Kasumi-1 (cell line): Measurements from ENCODE around the gene ARID1B.

ENCODE experiments used
- DNase-seq, 2 experiments: peaks; one replicate each; lab custom pipeline; 2025; lab: John Stamatoyannopoulos, UW

ARID1B gene

DNA sequence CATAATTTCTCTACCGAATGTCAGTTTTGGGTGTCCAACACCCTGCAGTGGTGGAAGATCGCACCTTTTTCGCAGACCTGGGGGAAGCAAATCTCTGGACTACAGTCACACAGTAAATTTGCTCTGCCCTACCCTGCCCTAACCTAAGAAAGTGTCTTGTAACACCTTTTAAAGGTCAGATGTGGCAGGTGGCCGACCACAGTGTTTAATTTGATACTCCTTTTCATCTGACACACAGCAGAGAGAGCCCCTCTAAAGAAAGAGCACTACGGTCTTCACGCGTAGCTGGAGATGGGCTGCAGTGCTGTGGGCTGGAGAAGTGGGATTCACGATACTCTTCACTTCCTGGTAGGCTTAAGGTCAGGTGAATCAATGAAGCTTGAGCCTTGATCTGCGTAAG lies 436.2 kb downstream of the ARID1B start:
- no peak for DNase-seq

DNA sequence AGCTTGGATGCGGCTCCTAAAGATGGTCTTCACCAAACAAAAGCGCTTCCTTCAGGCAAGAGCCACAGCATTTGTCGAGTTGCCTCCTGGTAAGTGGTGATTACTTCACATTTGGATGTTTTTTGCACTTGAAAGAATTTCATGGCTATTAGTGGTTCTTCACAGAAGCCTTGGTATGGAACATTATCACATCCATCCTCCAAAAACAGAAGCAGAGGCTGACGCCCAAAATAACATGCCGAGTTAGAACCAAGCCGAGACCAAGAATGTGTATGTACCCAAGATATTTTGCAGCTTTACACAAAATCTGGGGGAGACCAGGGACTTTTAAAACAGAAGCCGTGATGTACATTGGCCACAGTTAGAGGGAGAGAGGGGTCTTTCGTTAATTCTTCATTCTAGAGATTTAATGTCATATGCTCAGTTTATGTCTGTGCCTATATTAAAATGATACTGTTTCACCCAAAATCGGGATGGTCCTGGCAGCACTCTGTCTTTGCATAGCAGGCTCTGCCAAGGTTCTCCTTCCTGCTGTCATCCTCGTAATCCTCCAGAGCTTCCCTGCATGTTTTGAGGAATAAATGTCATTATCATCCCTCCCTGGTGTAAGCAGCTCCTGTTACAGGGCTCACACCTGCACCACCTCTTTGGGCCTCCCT lies 436.9 kb downstream of the ARID1B start:
- DNase-seq = no peak

- no peak for DNase-seq
Measured at GRCh38 chr6:157215717-157216116, 438.5 kb downstream of the ARID1B start.

- no peak for DNase-seq
Measured at GRCh38 chr6:157216570-157216969, 439.4 kb downstream of the ARID1B start.

DNA sequence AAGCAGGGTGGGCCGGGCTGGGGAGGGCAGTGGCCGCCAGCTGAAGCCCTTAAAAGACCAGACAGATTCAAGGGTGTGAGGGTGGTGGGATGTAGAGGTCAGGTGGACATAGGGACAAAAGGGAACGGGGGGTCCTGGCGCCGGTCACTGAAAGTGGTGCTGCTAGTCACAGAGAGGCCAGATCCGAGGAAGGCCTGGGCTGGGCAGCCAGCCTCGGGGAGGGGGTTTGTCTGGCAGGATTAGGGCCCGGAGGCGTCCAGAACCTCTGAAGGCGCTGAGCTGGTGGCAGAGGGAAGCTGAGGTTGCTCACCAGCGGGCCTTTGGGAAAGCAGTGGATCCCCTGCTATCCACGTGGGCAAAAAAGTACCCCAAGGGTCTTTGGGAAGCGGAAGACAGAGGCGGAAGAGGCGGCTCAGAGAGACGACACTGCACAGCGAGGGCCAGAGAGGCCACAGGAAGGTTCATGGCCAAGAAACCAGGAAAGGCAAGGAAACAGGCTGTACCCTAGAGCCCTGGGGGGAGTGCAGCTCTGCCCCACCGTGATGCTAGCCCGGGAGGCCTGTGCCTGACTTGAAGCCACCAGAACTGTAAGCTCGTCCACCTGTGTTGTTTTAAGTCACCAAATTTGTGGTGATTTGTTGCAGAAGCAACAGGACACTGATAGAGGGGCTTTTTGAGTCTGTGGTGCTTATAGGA lies 440.2 kb downstream of the ARID1B start:
- no peak for DNase-seq

- no peak for DNase-seq
Measured at GRCh38 chr6:157217894-157218370, 440.8 kb downstream of the ARID1B start.

- no peak for DNase-seq
Measured at GRCh38 chr6:157218371-157219198, 441.4 kb downstream of the ARID1B start.

DNA sequence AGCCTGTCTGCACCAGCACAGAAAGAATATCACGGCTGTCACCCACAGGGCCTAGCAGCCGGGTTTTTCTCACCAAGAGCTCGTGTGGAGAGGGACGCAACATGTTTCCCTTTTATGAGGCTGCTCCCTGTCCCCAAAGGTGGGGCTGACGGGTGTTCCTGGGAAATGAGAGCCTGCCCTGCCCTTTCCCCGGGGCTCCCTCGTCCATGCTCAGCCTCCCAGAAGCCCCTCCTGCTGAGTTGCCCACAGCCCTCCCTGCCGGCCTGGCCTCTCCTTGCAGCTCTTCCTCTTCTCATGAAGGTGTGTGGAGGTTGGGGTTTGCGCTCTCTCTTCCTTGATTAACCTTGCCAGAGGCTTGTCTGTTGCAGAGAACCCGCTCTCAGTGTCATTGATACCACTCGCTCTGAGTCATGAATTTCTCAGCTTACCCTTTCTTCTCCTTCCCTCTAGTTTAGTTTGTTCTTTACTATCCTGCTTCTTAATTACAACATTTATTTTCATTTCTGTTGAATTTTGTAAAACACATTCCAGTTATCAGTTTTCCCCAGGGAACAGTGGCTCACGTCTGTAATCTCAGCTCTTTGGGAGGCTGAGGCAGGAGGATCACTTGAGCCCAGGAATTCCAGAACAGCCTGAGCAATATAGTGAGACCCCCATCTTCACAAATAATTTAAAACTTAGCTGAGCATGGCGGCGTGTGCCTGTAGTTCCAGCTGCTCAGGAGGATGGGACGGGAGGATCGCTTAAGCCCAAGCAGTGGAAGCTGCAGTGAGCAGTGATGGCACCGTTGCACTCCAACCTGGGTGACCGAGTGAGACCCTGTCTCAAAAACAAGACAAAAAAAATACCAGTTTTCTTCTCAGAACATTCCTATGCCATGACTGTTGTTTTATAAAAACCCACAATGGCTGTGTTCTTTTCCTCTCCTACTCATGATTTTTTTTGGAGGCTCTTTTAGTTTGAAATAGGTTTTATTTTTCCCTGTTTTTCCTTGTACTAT lies 442.3 kb downstream of the ARID1B start:
- DNase-seq = no peak

- no peak for DNase-seq
Measured at GRCh38 chr6:157220485-157220884, 443.3 kb downstream of the ARID1B start.

DNA sequence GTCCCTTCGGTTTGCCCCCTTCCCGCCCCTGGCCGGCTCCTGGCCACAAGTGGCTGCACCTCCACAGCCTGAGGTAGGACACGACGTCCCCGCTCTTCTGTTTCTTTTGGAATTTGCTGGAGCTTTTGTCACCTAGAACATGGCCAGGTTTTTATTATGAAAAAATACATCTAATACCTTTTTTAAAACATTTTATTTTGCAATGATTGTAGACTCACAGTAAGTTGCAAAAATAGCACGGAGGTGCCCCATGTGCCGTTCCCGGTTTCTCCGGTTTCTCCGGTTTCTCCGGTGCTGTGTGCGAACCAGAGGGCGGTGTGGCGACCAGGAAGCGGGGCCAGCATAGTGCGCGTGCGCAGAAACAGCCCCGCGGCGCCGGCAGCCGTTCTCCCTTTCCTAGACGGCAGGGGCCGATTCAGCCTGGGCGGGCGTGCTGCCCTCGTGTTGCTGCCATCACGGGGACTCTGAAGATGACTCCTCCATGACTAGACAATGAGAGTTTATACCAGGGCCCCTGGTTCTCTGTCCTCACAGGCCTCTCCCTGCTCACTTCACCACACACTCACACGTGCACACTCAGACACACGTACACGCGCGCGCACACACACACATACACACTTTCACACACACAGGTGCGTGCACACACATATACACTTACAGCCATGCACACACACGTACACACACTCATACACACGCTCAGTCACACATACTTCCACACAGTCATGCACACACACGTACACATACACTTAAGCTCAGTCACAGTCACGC lies 444.1 kb downstream of the ARID1B start:
- DNase-seq = peak; percentile 73 to 76

DNA sequence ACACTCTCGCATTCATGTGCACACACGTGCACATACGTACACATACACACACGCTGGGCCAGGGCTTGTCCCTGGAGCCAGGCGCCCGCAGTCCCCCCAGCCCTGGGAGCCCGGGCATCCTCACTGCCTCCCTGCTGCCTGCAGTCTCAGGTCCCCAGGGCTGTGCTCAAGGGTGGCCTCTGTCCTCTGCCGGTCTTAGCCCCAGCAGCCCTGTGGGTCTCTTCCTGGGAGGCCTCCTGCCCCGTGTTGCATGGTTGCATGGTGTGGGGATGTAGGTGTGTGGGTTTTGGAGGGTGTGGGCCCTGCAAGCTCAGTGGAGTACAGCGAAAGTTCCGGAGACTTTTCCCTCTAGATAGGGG lies 444.6 kb downstream of the ARID1B start:
- no peak for DNase-seq

DNA sequence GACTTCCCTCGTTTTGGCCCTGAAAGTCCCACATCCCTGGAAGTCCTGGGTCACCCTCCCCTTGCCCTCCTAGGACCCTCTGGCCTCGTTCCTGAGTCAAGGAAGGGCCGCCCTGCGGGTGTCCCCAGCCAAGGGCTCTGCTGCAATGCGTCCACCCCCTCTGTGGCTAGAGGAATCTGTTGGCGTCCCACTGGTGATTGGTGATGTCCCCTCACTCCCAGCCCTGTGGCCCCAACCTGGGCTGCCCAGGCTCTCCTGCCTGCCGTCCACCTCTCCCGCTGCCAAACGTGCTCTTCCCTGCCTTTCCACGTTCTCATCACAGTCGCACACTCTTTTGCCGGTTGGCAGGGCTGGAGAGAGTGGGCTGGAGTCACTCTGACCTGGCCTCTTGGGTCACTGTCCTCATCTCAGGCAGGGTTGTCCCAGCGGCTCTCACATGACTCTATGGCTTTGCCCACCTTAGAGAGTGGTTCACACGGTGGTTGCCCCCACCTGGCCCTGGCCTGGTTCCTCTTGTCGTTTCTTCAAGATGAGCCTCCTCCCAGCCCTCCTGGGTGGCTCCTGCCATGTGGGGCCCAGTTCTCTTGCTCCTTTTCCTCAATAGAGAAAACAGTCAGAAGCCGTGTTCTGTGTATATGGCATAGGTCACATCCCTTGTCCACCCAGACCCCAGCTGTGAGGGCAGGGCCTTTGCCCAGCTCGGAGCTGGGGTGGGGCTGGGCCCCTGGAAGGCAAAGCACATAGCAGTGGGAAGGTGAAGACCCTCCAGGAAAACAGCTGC lies 445.2 kb downstream of the ARID1B start:
- DNase-seq = peak in 1 of 2 experiments; percentile 66

DNA sequence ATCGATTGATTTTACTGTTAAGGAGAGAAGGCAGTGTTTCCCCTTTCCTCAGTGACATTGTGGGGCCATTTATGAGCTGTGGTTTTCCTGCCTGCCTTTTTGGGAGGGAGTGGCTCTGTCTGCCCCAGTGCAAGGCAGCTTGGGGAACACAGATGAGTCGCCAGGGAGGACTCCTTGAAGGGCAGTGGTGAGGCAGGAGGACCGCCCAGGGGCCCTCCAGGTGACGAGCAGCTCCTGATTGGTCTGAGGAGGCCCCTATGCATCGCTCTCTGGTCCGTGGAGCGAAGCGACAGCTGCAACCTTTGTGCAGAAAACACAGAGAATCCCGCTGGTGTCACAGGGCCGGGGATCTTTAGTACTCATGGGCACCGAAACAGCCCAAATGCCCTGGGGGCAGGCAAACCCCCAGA lies 445.8 kb downstream of the ARID1B start:
- peak; percentile 76 to 79 for DNase-seq

DNA sequence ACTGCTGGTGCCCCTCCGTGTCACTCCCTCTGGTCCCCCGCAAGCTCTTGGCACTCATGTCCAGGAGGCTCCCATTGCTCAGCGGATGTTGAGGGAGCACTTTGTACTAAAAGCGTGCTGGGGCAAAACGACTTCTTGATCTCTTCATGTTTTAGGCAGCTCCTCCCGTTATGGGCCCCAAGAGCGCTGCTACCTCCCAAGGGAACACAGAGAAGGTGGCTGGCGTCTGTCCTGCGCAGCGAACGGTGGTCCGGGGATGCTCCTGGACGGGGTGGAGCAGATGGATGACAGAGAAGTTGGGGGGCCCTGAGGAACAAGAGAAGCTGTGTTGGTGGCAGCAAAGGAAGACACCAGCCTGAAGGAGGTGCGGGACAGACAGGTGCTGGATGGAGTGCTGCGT lies 446.3 kb downstream of the ARID1B start:
- DNase-seq = no peak

DNA sequence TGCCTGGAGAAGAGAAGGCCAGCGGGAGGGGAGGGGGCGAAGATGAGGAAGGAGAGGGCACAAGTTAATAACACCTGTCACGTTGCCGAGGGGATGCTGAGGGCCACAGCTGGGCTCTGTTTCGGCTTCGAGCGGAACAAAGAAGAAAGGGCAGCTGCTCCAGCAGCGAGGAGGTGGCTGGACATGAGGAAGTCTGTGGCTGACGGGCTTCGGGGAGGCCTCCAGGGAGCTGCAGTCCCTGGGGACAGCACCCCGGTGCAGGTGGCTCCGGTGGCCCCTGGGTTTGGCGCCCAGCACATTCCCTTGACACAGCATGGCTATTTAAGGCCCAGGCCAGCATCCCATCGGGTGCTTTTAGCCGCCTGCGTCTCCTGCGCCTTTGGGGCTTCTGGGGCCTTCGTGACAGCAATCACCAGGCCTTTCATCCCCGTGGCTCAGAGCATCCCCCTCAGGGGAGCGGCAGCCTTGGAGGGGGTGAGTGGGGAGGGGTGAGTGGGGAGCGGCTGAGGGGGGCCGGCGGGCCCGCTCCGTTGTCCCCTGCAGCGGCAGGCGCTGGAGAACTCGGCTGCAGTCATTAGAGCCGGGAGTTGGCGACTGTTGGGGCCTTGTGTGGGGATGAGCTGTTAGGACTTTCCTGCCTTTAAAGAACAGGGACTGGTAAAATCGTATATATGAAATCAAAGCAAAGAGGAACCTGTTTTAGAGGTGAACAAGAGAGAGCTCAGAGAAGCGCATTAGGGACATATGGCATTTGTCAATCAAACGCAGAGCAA lies 447.2 kb downstream of the ARID1B start:
- DNase-seq = no peak

DNA sequence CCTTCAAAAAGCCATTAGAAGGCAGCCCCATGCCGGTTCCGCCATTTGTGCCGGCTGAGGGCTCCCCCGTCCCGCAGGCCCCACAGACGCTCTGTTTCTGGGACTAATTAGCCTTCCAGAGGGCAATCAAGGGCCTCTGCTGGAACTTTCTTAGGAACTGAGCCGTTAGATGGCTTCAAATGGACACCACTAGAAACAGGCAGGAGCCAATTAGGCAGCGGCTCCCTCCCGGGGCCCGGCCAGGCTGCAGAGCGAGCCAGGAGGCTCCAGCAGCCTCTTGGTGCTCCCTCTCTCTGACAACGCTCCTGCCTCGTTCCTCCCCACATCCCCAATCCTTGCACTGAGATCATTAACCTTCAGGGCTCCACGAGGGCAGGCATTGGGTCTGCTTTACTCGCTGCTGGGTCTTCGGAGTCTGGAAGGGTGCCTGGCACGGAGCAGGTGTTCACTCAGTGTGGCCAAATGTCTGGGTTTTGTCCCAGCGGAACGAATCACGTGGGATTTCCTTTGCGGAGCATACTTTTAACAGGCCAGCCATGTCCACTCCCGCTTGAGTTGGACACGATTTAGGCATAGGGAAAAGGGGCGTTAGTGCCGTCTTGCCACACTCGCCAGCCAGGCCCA lies 447.9 kb downstream of the ARID1B start:
- DNase-seq = no peak

DNA sequence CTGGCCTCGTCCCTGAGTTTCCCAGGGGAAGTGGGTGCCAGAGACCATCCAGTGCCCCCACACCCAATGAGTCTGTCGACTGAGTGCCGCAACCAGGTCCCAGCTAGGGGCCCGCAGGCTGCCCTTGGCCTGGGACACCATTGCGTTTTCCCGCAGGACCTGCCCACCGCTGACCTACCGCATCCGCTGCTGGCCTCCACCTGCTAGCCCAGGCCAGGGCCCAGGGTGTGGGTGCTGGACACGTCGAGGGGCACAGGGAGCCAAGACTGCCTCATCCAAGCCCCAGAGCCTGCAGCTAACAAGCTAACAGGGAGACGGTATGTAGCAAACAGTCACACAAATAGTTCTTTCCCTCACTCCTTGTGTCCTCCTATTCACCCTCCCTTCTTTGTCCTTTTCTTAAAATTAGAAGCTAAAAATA lies 448.4 kb downstream of the ARID1B start:
- no peak for DNase-seq

DNA sequence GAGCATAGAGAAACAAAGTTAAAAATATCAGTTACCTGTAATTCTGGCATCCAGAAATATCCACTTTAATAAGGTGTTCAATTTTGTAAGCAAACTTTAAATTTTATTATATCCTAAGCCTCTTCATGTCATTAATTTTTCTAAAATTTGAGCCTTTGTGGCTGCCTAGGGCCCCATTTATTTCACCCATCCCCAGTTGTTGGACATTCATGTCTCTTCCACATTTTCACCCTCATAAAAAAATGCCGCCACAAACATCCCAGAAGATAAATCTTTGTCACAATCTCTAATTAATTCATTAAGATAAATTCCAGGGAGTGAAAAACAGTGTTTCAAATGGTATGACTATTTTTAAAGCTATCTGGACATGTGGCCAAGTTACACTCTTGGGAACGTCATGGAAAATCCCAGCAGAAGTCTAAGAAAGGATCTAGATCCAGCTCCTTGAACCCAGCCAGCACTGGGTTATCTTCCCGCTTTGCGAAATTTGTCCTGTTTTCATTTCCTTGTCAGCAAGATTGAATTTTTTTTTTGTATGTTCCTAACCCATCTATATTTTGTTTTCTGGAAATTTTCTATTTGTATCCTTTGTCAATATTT lies 448.9 kb downstream of the ARID1B start:
- no peak for DNase-seq
